ENCODE measurements around the gene KLHDC9.

KLHDC9 gene

DNA sequence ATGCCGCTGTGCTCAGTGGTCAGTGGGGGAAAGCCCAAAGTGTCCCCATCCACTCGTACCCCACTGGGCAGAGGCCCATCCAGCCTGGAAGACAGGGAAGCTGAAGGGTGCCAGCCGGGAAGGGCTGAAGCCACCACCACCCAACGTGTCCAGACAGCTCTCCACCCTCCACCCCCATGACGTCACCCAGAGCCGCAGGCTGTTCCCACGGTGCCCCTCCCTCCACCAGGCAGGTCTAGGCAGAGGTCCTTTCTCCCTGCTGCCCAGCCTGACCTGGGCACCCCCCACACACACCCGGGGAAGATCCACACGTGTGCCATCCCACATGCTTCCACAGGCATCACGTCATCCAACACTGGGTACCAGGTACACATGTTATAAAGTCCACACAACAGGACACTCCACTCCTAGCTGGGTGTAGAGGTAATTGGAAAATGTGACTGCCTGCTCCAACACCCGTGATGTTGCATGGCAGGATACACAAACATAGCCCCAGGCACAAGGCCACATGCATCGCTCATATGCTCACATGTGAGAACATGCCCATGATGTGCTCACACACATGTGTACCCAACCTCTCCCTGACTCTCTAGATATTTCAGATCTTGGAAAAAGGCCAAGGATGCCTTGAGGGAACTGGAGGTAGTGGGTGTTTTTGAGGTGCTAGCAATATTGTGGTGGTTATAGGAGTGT, 23.3 kb upstream of the KLHDC9 start:
- DNase-seq (ENCODE audit: extremely low read depth in 1 of 2, low read depth in 1 of 2): no peak

DNA sequence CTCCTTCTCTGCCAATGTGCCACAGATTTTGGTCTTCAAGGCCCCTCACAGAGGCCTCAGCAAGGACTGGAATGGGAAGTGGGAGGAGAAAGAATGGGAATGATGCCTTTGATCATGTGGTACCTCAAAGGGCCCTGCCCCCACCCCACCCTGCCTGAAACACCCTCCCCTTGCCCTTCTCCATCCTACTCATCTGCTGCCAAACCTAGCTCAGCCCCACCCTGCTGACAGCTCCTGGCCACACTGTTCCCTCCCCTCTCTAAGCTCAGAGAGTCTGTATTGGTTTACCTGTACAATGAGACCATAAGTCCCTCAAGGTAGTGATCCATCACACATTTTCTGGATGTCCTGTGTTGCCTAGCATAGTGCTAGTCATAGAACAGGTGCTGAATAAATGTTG, 21.8 kb upstream of the KLHDC9 start:
- no peak for DNase-seq (ENCODE audit: extremely low read depth in 1 of 2, low read depth in 1 of 2)

DNA sequence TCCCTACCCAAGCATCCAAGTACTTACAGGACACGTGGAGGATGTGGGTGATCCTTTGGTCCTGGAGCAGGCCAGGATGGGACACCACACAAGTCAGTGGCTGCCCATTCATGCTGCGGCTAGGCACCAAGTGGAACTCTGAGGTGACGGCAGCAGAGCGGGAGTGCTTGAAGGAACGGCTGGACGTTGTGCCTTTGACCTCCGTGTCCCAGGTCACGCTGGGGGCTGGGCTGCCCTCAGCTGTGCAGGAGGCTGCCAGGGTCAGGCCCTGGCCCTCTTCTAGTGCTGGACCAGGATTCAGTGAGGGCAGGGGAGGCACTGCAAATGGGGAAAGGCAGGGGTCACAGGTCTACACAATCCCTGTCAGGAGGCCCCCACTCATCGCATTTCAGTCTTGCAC, 20.7 kb upstream of the KLHDC9 start:
- DNase-seq (ENCODE audit: extremely low read depth in 1 of 2, low read depth in 1 of 2): no peak

DNA sequence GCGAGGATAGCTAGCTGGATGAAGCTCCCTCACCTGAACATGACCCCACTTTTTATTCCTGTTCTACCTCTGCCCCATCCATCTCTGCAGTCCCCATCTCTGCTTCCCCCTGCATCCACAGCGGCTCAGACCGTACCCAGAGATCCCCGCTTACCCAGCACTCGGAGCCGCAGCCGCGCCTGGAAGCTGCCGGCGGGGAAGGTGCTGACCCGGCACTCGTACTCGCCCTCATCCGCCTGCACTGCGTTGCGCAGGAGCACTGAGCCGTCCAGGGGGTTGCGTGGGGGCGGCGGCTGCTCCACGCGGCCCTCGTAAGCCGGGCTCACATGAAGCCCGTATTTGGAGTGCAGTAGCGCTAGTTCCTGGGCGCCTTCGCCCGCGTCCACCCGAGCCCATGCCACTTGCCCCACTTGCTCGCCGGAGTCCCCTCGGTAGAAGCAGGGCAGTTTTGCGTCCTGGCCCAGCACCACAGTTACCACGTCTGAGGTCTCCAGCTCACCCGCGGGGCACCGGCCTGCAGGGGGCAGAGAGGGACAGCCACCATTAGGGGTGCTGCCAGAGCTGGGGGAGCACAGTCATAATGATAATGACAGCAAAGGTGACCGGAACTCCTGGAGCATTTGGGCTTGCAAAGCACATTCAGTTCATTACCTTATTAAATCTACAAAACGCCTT, 18.6 kb upstream of the KLHDC9 start:
- DNase-seq (ENCODE audit: extremely low read depth in 1 of 2, low read depth in 1 of 2): no peak

DNA sequence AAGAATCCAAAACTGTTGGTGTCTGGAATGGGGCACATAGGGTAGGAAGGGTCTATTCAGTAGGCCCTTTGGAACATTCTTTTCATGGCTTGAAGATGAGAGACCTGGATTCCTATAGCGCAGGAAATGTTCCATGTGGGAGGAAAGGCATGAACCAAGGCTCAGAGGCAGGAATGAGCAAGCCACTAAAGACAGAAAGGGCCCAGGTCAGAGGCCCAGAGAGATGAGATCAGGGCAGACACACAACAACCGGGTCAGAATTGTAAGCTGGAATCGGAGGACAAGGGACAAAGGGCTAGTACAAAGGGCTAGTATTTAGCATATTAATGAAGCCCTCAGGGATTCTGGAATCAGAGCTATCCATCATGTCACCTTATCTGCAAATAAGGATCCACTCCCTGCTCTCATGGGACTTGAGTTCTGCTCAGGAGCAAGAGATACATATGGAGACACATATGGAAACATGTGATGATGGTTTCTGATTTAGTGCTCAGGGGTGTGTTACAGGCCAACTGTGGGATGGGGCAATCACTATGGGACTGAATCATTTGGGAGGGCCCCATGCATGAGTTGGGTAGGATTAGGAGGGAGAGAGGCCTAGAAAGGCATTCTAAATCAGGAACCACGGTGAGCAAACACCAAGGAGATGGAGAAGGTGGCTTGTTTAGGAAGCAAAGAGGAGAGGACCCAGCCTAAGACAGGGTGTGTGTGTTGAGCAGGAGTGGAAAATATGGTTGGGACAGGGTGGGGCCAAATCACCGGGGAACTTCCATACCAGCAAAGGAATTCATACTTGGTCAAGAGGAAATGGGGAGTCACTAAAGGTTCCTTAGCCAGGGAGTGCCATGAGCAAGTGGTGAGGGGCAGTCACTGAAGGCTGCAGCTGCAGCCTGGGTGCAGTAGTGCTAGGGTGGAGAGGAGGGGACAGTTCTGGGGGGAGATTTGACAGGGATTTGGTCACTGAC, 17.4 kb upstream of the KLHDC9 start:
- DNase-seq (ENCODE audit: extremely low read depth in 1 of 2, low read depth in 1 of 2): no peak

DNA sequence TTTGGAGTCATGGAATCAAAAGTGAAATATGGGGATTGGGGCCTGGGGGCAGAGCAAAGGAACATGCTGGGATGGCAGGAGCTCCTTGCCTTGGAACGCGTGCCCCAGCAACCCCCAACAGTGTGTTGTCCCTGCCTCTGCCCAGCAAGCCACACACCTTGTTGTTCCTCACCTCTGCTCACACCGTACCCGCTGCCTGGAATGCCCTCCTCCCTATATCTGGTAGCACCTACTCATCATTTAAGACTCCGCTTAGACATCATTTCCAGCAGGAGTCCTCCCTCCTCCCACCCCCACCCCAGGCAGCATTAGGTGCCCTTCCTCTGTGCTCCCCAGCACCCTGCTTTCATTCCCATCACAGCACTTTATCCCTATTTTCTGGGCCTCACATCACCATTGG, 16.6 kb upstream of the KLHDC9 start:
- no peak for DNase-seq (ENCODE audit: extremely low read depth in 1 of 2, low read depth in 1 of 2)

DNA sequence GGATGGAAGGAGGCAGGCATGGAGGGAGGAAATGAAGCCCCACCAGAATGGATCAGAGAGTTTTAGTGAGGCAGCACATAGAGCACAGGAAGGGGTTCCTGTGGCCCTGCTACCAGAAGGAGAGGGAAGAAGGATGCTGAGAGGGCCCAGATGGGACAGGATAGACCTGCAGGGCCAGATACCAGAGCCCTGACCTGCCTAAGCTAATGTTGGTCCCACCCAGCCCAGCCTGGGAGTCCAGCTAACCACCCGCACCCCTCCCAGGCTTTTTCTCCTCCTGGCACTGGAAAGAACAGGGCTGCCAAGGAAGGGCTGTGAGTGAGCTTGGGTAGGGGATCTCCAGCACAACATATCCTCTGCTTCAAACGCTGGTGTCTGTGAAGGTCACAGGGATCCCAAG, 15.7 kb upstream of the KLHDC9 start:
- DNase-seq (ENCODE audit: extremely low read depth in 1 of 2, low read depth in 1 of 2): no peak

DNA sequence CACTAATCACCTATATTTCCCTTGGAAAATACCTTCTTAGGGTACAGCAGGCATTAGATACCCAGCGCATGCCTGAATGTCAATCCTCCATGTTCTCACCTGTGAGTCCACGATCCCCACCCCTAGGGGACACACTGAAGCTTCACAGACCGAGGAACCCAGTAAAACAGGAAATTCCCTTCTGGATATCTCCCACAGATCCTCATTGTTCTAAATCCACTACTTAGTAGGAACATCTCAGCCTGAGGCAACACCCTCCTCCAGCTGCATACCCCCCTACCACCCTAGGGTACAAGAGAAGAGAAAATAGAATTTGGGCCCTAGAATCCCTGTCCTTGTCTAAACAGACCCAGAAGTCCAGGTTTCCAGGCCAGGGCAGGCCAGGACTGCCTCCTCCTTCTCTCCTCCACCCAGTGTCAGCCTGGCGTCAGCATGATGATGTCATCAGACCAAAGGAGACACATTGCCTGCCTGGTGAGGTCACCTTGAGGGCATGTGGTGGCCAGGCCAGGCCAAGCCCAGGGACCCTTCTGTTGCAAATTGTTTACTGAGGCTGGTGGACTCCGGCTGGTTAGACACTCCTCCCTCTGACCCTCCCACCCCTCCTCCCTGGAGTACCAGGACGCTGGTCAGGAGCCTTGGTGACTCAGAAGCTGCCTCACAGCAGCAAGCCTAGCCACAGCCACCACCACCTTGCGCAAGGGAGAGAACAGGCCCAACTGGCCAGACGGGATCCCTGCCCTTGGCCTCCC, 15.0 kb upstream of the KLHDC9 start:
- no peak for DNase-seq (ENCODE audit: extremely low read depth in 1 of 2, low read depth in 1 of 2)

DNA sequence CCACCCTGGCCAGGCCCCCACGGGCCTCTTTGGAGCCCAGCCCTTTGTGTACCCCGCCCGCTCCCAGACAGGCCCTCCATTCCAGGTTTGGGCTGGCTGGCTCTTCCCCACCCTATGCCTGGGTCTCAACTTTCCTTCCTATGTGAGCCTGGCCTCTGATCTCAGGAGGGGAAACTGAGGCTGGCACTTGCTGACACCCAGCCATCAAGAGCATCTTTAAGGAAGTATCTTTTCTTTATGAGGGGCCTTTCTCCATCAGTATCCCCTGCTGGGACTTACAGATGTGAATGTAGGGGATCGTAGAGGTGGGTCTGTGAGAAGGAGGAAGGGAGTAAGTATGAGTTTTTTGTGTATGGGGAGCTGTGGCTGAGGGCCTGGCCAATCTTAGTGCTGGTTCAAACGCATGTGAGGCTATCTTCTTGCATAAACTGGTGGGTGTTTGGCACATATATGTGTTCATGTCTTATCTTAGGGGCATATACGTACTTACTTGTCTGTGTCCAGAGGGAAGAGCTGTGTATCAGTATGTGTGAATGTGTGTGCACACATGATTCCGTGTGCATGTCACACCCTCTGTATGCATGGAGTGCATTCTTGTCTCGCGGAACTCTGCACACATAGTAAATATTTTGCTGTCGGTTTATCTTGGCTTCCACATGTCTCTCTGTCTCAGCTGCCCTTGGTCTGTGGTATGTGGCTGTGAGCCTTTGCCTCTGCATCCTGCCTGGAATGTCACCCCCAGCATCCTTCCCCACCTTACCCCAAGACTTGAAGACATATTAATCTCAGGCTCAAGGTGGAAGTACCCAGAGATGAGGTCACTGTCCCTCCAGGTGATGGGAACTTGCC, 14.2 kb upstream of the KLHDC9 start:
- DNase-seq (ENCODE audit: extremely low read depth in 1 of 2, low read depth in 1 of 2): no peak

DNA sequence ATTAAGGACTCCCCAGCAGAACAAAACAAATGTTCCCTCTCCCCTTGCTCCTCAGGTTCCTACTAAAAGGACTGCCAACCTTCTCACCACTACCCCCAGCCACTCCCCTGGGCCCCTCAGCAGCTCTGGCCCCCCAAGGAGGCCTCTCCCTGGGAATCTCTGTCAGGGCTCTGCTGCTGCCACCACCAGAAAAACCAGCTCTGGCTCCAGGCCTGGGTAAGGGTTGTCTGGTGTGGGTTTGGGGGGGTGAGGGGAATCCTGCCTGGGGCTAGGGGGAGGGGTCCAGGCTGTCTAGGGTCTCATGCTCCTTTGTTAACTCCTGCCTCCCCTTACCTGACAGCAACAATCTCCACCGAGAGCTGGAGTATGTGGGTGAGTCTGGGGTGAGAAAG, 13.6 kb upstream of the KLHDC9 start:
- no peak for DNase-seq (ENCODE audit: extremely low read depth in 1 of 2, low read depth in 1 of 2)

DNA sequence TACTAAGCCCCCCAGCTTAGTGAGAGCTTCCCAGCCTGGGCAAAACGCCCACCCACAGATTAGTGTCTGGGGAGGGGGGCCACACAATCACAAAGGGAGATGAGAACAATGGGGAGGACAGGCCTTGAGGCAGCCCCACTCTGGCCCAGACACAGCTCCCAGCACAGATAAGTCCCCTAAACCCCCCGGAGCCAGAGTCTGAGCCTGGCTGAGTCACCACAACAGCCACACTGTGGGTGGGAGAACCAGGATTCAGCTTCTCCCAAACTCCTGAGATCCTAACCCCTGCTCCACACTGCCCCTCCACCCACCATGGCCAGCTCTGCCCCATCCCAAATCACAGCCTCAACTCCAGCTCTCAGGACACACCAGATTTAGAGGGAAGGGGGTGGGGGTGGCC, 13.0 kb upstream of the KLHDC9 start:
- no peak for DNase-seq (ENCODE audit: extremely low read depth in 1 of 2, low read depth in 1 of 2)

DNA sequence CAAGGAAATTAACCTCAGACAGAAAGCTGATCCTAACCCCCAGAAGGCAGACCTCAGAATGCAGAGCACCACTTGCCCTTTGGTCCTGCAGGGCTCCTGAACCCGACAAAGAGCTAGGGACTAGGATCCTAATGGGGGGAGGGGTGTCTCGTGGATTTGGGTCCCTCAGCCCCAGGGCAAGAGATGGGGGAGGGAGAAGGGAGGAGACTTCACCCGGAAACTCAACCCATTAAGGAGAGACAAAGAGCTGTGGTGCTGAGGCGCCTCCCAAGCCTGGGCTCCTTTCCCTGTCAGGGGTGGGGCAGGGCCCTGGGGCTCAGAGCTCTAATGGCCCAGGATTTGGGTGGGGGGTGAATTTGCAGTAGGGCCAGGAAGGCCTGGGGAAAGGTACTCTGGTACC, 11.7 kb upstream of the KLHDC9 start:
- DNase-seq (ENCODE audit: extremely low read depth in 1 of 2, low read depth in 1 of 2): no peak

DNA sequence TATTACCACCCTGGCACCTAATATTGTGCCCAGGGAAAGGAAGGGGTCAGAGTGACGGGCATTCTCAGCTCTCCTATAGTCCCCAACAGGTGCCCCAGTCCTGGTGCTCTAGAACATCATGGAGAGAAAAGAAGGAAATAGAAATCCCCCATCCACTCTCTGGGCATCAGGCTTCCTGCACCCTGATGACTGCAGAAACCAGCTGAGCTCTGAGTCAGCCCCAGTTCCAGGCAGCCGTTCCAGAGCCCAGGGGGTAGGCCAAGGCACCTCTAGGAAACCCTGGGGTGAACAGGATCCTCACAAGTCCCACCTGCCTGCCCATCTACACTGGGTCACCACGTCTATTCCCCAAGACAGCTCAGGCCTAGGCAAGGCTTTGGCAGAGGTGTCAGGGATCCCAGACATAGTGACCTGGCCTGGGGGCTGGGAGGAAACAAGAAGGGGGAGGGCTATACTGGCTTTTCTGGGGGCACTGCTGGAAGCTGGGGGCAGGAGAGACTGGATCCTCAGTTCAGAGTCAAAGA, 9.5 kb upstream of the KLHDC9 start:
- no peak for DNase-seq (ENCODE audit: extremely low read depth in 1 of 2, low read depth in 1 of 2)

DNA sequence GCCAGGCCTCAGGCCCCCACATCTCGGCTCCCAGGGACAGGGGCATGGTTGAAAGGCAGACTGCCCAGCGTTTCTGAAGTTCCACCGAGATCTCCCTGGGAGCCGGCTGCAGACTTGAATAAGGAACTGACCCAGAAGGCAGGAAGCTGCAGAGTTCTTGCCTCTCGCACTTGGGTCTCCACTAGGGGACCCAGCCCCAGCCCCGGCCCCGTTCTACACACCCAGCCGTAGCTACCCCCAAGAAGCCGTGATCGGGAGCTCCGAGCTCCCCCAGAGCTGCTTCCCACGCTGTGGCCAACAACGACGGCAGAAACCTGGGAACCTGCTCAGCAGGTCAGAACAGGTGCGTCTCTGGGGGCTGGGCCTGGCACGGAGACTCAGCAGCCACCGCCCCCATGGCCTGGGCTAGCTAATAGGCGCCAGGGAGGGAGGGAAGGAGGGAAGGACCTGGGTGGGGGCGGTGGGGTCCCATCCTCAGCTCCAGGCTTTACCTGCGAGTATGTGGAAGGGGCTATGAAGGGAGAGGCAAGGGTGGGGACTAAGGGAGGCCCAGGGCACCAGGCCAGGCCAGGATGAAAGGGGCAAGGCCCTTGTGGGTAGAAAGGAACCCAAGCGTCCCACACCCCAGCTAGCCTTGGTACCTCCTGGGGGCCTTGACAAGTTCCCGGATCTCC, 8.8 kb upstream of the KLHDC9 start, which contains the start of gene NECTIN4:
Gene NECTIN4 (minus strand): TSS at position 308 of the 674 bp plus-strand sequence. CDS start 262 bp downstream, at position 46.
- DNase-seq (ENCODE audit: extremely low read depth in 1 of 2, low read depth in 1 of 2): no peak

DNA sequence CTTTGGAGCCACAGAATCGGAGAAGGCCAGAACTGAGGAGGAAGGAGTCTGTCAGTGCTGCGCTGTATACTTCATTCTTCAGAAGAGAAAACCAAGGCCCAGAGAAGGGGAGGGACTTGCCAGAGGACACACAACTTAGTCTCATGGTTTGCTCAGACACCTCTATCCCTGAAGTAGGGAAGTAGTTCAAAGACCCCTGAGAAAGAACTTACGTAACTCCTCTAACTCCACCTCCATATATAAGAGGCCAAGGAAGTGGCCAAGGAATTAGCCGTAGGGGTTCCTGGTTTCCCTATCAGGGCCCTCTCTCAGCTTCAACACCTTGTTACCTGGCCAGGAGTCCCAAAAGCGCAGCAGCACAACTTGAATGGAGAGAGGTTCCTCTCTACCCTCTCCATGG, 8.2 kb upstream of the KLHDC9 start:
- no peak for DNase-seq (ENCODE audit: extremely low read depth in 1 of 2, low read depth in 1 of 2)

DNA sequence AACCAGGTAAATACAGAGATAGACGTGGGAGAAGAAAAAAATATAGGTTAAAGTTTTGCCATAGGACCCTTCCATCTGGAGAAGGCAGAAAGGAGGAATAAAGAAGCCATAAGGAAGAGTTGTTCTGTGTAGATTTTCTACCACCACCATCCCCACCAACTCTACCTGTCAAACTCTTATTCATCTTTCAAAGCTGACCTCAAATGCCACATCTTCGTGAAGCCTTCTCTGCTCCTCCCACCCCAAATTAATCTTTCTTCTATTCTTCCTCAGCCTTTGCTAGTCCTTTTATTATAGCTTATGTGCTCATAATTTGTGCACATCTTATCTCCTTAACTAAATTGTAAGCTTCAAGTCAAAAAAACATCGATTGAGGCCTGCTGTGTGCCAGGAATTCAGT, 7.5 kb upstream of the KLHDC9 start:
- DNase-seq (ENCODE audit: extremely low read depth in 1 of 2, low read depth in 1 of 2): no peak

DNA sequence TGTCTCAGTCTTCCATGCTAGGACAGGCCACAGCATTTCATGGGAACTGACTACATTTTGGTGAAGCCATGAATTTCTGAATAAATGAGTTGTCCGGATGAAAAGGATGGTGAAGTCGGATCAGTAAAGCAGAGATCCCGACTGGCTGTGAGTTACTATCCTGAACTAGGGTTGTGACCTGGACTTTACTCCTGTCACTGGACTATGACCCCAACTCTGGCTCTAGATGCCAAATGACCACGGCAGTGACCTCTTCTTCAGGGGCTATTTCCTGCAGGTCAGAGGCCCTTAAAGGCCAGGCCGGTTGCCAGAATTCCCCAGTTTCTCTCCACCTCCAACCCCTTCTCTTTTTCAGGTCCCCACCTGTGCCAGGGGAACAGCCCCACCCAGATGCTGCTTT, 7.1 kb upstream of the KLHDC9 start:
- DNase-seq (ENCODE audit: extremely low read depth in 1 of 2, low read depth in 1 of 2): no peak

DNA sequence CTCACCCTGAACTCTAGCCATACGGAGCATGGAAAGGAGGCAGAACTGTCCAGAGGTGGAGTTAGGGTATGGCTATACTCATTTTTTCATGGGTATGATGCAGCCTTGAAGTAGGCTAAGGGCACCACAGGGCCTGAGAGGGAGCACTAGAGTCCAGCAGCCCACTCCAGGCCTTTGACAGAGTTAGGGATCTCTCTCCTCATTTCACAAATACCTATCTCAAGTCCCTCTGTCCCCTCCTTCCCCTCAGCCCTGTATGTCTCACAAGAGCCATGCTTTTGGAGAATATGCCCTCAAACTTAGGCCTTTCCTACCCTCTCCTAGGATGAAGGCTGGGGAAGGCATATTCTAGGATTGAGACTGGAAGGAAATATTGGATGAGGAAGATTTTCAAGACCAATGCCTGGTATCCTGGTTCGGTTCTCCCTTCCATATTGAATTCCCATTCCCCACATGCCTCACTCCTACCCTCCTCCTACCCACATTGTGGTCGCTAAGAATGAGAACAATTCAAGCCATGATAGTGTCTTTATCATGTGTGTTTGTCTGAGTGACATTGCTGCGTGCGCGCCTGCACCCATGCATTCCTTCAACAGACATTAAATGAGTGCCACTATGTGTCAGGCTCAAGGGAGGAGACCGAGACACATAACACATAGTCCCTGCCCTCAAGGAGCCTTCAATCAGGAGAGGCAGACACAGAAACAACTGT, 6.2 kb upstream of the KLHDC9 start:
- no peak for DNase-seq (ENCODE audit: extremely low read depth in 1 of 2, low read depth in 1 of 2)

DNA sequence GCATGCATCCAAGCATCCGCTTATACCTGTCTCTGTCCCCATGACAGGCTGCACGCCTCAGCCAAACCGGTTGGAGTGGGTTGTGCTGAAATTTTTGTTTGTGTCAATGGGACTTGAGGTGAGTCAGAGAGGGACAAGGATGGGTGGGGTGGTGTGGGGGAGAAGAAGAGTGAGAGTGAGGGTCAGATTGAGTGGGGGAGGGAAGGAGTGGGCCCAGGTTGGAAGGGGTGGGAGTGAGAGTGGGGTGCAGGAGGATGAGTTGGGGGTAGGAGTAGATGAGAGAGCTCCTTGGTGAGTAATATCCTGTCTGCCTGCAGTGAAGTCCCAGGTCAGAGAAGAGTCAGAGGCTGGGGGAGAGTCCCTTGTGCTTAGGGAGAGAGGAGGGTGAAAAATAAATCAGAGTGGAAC, 5.5 kb upstream of the KLHDC9 start:
- DNase-seq (ENCODE audit: extremely low read depth in 1 of 2, low read depth in 1 of 2): peak in 1 of 2 donors; percentile 49

Data from stimulated activated CD8-positive, alpha-beta memory T cell treated with anti-CD3 and anti-CD28 coated beads, Interleukin-7, amount 100 ng/mL, for 48 hours (primary cell).